ENCODE measurements around the gene NFIC.

DNA sequence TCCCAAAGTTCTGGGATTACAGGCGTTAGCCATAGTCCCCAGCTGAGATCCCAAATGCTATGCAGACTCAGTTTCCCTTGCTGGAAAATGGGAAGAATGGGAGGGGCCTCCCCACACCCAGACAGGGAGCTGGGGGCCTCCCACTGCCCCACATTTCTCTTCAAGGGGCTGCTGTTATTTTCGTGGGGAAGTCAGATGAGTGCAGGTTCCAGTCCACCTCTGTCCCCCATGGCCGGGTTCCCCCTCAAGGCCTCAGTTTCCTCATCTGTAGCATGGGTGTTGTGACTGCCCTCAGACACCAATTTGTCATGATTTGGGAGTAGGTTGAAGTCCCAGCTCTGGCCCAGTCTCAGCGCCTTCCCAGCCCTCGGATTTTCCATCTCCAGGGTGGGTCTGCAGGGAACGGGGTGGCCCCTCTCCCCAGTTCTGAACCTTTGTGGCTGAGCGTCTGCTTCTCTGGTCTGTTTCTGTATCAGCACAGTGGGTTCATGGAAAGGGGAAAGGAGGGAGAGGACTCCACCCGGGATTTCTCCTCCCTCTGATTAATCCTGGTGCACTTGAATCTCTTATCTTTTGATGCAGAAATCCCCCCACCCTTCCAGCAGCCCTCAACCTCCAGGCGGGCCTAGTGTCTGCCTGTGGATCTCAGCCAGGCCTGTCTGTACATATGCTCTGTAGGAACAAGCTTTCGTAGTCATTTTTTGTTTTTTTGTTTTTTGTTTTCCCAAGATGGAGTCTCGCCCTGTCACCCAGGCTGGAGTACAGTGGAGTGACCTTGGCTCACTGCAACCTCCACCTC lies 12.2 kb downstream of the NFIC start:
- no peak for TF ChIP-seq CTCF (IDR thresholded peaks at IDR 0.05)
- no peak for TF ChIP-seq POLR2A (IDR thresholded peaks at IDR 0.05)

Data from Peyer's patch (tissue), 4 donors.